Measurements from ENCODE around the gene BTBD19. TPM values are rescaled to one million over a fixed set of nuclear protein-coding genes. Genes with fewer than 3 reads are reported as not detected.
A peak's percentile ranks its signal among the peaks of the same experiment; 100 is the strongest.

Gene BTBD19
- total and polyA plus RNA-seq, 9 of the 15 experiments (the other 6 are each of a cell fraction or from before 2014, with no cell fraction given) = 0.22 to 2.0 (median 0.95) TPM

DNA sequence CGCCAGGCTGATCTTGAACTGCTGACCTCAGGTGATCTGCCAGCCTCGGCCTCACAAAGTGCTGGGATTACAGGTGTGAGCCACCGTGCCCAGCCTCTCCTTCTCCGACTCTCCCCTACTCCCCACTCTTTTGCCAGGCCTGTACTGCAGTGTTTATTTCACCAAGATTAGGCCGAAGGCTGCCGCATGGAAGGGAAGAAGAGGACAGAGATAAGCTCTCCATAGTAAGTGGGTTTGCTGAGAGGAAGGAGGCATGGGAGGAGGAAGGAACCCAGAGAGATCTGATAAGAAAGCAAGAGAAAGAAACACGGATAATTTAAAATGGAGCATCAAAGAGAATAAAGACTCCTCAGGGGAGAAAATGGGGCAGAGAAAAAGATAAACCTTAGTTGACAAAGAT lies 26.0 kb downstream of the BTBD19 start (continued):
- TF ChIP-seq, protein P1, sequence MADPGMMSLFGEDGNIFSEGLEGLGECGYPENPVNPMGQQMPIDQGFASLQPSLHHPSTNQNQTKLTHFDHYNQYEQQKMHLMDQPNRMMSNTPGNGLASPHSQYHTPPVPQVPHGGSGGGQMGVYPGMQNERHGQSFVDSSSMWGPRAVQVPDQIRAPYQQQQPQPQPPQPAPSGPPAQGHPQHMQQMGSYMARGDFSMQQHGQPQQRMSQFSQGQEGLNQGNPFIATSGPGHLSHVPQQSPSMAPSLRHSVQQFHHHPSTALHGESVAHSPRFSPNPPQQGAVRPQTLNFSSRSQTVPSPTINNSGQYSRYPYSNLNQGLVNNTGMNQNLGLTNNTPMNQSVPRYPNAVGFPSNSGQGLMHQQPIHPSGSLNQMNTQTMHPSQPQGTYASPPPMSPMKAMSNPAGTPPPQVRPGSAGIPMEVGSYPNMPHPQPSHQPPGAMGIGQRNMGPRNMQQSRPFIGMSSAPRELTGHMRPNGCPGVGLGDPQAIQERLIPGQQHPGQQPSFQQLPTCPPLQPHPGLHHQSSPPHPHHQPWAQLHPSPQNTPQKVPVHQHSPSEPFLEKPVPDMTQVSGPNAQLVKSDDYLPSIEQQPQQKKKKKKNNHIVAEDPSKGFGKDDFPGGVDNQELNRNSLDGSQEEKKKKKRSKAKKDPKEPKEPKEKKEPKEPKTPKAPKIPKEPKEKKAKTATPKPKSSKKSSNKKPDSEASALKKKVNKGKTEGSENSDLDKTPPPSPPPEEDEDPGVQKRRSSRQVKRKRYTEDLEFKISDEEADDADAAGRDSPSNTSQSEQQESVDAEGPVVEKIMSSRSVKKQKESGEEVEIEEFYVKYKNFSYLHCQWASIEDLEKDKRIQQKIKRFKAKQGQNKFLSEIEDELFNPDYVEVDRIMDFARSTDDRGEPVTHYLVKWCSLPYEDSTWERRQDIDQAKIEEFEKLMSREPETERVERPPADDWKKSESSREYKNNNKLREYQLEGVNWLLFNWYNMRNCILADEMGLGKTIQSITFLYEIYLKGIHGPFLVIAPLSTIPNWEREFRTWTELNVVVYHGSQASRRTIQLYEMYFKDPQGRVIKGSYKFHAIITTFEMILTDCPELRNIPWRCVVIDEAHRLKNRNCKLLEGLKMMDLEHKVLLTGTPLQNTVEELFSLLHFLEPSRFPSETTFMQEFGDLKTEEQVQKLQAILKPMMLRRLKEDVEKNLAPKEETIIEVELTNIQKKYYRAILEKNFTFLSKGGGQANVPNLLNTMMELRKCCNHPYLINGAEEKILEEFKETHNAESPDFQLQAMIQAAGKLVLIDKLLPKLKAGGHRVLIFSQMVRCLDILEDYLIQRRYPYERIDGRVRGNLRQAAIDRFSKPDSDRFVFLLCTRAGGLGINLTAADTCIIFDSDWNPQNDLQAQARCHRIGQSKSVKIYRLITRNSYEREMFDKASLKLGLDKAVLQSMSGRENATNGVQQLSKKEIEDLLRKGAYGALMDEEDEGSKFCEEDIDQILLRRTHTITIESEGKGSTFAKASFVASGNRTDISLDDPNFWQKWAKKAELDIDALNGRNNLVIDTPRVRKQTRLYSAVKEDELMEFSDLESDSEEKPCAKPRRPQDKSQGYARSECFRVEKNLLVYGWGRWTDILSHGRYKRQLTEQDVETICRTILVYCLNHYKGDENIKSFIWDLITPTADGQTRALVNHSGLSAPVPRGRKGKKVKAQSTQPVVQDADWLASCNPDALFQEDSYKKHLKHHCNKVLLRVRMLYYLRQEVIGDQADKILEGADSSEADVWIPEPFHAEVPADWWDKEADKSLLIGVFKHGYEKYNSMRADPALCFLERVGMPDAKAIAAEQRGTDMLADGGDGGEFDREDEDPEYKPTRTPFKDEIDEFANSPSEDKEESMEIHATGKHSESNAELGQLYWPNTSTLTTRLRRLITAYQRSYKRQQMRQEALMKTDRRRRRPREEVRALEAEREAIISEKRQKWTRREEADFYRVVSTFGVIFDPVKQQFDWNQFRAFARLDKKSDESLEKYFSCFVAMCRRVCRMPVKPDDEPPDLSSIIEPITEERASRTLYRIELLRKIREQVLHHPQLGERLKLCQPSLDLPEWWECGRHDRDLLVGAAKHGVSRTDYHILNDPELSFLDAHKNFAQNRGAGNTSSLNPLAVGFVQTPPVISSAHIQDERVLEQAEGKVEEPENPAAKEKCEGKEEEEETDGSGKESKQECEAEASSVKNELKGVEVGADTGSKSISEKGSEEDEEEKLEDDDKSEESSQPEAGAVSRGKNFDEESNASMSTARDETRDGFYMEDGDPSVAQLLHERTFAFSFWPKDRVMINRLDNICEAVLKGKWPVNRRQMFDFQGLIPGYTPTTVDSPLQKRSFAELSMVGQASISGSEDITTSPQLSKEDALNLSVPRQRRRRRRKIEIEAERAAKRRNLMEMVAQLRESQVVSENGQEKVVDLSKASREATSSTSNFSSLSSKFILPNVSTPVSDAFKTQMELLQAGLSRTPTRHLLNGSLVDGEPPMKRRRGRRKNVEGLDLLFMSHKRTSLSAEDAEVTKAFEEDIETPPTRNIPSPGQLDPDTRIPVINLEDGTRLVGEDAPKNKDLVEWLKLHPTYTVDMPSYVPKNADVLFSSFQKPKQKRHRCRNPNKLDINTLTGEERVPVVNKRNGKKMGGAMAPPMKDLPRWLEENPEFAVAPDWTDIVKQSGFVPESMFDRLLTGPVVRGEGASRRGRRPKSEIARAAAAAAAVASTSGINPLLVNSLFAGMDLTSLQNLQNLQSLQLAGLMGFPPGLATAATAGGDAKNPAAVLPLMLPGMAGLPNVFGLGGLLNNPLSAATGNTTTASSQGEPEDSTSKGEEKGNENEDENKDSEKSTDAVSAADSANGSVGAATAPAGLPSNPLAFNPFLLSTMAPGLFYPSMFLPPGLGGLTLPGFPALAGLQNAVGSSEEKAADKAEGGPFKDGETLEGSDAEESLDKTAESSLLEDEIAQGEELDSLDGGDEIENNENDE (IDR thresholded peaks at IDR 0.05; ENCODE audit: low read depth, low read length) = no peak
- TF ChIP-seq ARID1B (IDR thresholded peaks at IDR 0.05) = peak; percentile 46; the same call in 1 of the 2 replicates
- TF ChIP-seq, protein P2, sequence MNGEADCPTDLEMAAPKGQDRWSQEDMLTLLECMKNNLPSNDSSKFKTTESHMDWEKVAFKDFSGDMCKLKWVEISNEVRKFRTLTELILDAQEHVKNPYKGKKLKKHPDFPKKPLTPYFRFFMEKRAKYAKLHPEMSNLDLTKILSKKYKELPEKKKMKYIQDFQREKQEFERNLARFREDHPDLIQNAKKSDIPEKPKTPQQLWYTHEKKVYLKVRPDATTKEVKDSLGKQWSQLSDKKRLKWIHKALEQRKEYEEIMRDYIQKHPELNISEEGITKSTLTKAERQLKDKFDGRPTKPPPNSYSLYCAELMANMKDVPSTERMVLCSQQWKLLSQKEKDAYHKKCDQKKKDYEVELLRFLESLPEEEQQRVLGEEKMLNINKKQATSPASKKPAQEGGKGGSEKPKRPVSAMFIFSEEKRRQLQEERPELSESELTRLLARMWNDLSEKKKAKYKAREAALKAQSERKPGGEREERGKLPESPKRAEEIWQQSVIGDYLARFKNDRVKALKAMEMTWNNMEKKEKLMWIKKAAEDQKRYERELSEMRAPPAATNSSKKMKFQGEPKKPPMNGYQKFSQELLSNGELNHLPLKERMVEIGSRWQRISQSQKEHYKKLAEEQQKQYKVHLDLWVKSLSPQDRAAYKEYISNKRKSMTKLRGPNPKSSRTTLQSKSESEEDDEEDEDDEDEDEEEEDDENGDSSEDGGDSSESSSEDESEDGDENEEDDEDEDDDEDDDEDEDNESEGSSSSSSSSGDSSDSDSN (IDR thresholded peaks at IDR 0.05; ENCODE audit: borderline replicate concordance in 1 of 2, low read depth in 2 of 2, low read length in 2 of 2) = peak in 1 of 2 experiments; percentile 39; a peak in 1 of 4 replicates
- no peak for TF ChIP-seq PYGO2 (tag; IDR thresholded peaks at IDR 0.05)
- no peak for TF ChIP-seq PHTF2 (CRISPR knock-in tag; IDR thresholded peaks at IDR 0.05)
- TF ChIP-seq DPF2 (IDR thresholded peaks at IDR 0.05) = peak; percentile 37; the same call in 1 of the 2 replicates
- no peak for TF ChIP-seq SMARCA5 (IDR thresholded peaks at IDR 0.05)
- TF ChIP-seq, protein P3, sequence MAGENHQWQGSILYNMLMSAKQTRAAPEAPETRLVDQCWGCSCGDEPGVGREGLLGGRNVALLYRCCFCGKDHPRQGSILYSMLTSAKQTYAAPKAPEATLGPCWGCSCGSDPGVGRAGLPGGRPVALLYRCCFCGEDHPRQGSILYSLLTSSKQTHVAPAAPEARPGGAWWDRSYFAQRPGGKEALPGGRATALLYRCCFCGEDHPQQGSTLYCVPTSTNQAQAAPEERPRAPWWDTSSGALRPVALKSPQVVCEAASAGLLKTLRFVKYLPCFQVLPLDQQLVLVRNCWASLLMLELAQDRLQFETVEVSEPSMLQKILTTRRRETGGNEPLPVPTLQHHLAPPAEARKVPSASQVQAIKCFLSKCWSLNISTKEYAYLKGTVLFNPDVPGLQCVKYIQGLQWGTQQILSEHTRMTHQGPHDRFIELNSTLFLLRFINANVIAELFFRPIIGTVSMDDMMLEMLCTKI (IDR thresholded peaks at IDR 0.05; ENCODE audit: partially characterized antibody) = no peak
- TF ChIP-seq ZNF311 (CRISPR knock-in tag; IDR thresholded peaks at IDR 0.05) = no peak
- TF ChIP-seq NELFE (IDR thresholded peaks at IDR 0.05; ENCODE audit: insufficient read depth, insufficient read length) = no peak
- TF ChIP-seq POLR2G (IDR thresholded peaks at IDR 0.05; ENCODE audit: low read depth, low read length) = no peak
- no peak for TF ChIP-seq ZNF124 (CRISPR knock-in tag; IDR thresholded peaks at IDR 0.05)
- peak; percentile 50; the same call in 1 of the 2 replicates for TF ChIP-seq ZEB2 (IDR thresholded peaks at IDR 0.05)
- no peak for TF ChIP-seq MAFK (IDR thresholded peaks at IDR 0.05; ENCODE audit: low read length)
- TF ChIP-seq SP1 (CRISPR knock-in tag; IDR thresholded peaks at IDR 0.05) = no peak
- TF ChIP-seq L3MBTL2 (IDR thresholded peaks at IDR 0.05) = peak; percentile 31; the same call in 1 of the 2 replicates

Data from K562 (cell line).